Measurements from ENCODE around the gene ITPR1.

GRCh38 chr3:4606911-4607310, 113.8 kb downstream of the ITPR1 start:
- TF ChIP-seq CTCF (conservative IDR thresholded peaks at IDR 0.05 in 1 of 2, IDR thresholded peaks at IDR 0.05 in 1 of 2; ENCODE audit: extremely low read depth in 1 of 2, insufficient read depth in 1 of 2, low read depth in 1 of 2, low read length in 2 of 2) (no peak), EZH2 (IDR thresholded peaks at IDR 0.05; ENCODE audit: borderline replicate concordance, low read length) (no peak)
